ENCODE results near the gene FITM2. TPM values are rescaled to one million over a fixed set of nuclear protein-coding genes. Genes with fewer than 3 reads are reported as not detected.

FITM2 gene
- total RNA-seq, 1 donor from 2014 or later, result 2.4 TPM

GRCh38 chr20:44256961-44257360 lies 54.0 kb downstream of the FITM2 start:
- no peak for DNase-seq (ENCODE audit: low spot score)
- Mint-ChIP-seq H3K4me1 (ENCODE audit: low read depth) (no peaks in the 10 kb centered on the region), H3K4me3 (ENCODE audit: low read depth) (no peak overlapping the region), H3K27me3 (ENCODE audit: low read depth) (no peaks in the 10 kb centered on the region), H3K9me3 (no peaks in the 10 kb centered on the region), H3K27ac (no peak overlapping the region), H3K36me3 (ENCODE audit: low read depth) (no peaks in the 10 kb centered on the region)
- intact Hi-C loops (cut with micrococcal nuclease), result no loop called here

GRCh38 chr20:44255942-44256341 lies 55.1 kb downstream of the FITM2 start:
- H3K9me3 Mint-ChIP-seq, result no peaks in the 10 kb centered on the region
- H3K27ac Mint-ChIP-seq, result no peak overlapping the region
- no peaks in the 10 kb centered on the region for H3K27me3 Mint-ChIP-seq (ENCODE audit: low read depth)
- no peak overlapping the region for H3K4me3 Mint-ChIP-seq (ENCODE audit: low read depth)
- intact Hi-C loops (cut with micrococcal nuclease), result no loop called here
- no peaks in the 10 kb centered on the region for H3K36me3 Mint-ChIP-seq (ENCODE audit: low read depth)
- H3K4me1 Mint-ChIP-seq (ENCODE audit: low read depth), result no peaks in the 10 kb centered on the region
- no peak for DNase-seq (ENCODE audit: low spot score)

DNA sequence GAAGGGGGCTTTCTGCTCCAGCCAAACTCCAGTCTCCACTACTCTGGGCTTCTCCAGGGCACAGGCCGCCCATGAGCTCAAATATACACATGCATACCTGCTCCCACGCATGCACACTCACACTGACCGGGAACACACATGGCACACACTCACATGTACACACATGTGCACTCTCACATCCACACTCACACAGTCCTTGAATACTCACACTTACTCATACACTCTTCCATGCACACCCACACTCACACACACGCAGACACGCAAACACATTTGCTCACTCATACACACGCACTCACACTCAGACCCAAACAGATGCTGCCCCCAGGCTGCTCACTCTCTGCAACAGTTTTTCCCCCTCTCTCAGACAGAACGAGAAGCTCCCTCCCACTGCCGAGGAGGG lies 56.9 kb downstream of the FITM2 start:
- no peak overlapping the region for H3K4me3 Mint-ChIP-seq (ENCODE audit: low read depth)
- H3K9me3 Mint-ChIP-seq, result no peaks in the 10 kb centered on the region
- intact Hi-C loops (cut with micrococcal nuclease), result no loop called here
- no peaks in the 10 kb centered on the region for H3K27me3 Mint-ChIP-seq (ENCODE audit: low read depth)
- H3K27ac Mint-ChIP-seq, result no peak overlapping the region
- H3K4me1 Mint-ChIP-seq (ENCODE audit: low read depth), result no peaks in the 10 kb centered on the region
- H3K36me3 Mint-ChIP-seq (ENCODE audit: low read depth), result no peaks in the 10 kb centered on the region
- DNase-seq (ENCODE audit: low spot score), result no peak

GRCh38 chr20:44253528-44253927 lies 57.5 kb downstream of the FITM2 start:
- intact Hi-C loops (cut with micrococcal nuclease), result no loop called here
- H3K27me3 Mint-ChIP-seq (ENCODE audit: low read depth), result no peaks in the 10 kb centered on the region

More at GRCh38 chr20:44253528-44253927, 57.5 kb downstream of the FITM2 start:
- no peak overlapping the region for H3K4me3 Mint-ChIP-seq (ENCODE audit: low read depth)
- no peaks in the 10 kb centered on the region for H3K4me1 Mint-ChIP-seq (ENCODE audit: low read depth)
- no peak for DNase-seq (ENCODE audit: low spot score)
- no peaks in the 10 kb centered on the region for H3K36me3 Mint-ChIP-seq (ENCODE audit: low read depth)
- H3K27ac Mint-ChIP-seq, result no peak overlapping the region
- no peaks in the 10 kb centered on the region for H3K9me3 Mint-ChIP-seq

Other genes starting within 250 kb of the FITM2 start
- gene JPH2, start 124.0 kb downstream of the FITM2 start, total RNA-seq, result 0.11 TPM in 1 of 2 replicates, not detected in the other
- gene OSER1, start 100.4 kb downstream of the FITM2 start, total RNA-seq, result 21.4 and 22.4 TPM in 2 replicates
- gene GDAP1L1, start 63.9 kb downstream of the FITM2 start, total RNA-seq, result not detected in 2 replicates
- gene R3HDML, start 25.8 kb upstream of the FITM2 start, total RNA-seq, result not detected in 2 replicates
- gene HNF4A, start 44.5 kb upstream of the FITM2 start, total RNA-seq, result not detected in 2 replicates
- gene TTPAL, start 164.7 kb upstream of the FITM2 start, total RNA-seq, result 19.7 and 20.8 TPM in 2 replicates
- 51.2 and 52.5 TPM in 2 replicates for gene SERINC3, start 210.9 kb upstream of the FITM2 start, total RNA-seq